ENCODE measurements around the gene TUBB1. TPM values are rescaled to one million over a fixed set of nuclear protein-coding genes. Genes with fewer than 3 reads are reported as not detected.
A peak's percentile ranks its signal among the peaks of the same experiment; 100 is the strongest.

Gene TUBB1
- total and polyA plus RNA-seq, 2 of the 13 experiments (the other 11 are each of a cell fraction or from before 2014, with no cell fraction given): 0.11 to 57.6 TPM

DNA sequence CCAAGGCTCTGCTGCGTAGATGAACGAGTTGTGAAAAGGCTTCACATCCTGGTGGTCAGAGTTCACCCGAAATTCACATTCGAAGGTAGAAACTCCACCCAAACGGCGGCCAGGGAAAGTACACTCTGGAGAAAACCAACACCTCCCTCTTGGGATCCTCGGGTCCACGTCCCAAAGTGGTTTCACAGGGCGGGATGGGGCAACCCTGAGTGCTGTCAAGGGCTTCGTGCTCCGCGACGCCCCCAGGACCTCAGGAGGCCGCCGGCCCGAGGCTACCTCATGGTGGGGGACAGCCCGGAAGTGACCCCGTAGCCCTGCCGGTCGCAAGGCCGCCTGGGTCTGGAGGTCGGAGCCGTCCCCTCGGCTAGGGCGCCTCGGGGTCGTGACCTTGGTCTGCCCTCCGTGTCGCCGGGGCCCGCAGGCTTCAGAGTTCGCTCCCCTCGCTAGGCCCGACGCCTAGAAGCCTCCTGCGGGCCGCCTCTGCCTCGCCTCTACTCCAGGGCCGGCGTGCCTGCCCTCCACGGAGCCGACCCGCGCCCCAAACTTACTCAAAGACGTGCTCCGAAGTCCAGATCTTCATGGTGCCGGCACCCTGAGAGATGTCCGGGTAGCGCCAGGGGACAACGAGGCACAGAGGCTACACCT lies 23.0 kb downstream of the TUBB1 start, which contains the start of gene PRELID3B (continued):
- TF ChIP-seq IKZF5 (CRISPR knock-in tag; IDR thresholded peaks at IDR 0.05): 0 out of 2 replicates have a peak, but pooled peaks have one; percentile 39
- TF ChIP-seq REXO4 (CRISPR knock-in tag; IDR thresholded peaks at IDR 0.05; ENCODE audit: borderline replicate concordance): no peak
- TF ChIP-seq ZNF597 (CRISPR knock-in tag; IDR thresholded peaks at IDR 0.05): no peak
- TF ChIP-seq KLF12 (CRISPR knock-in tag; IDR thresholded peaks at IDR 0.05; ENCODE audit: borderline replicate concordance): no peak
- TF ChIP-seq KDM5B (CRISPR knock-in tag; IDR thresholded peaks at IDR 0.05; ENCODE audit: borderline replicate concordance): peak; percentile 91; the same call in 1 of the 2 replicates
- peak; percentile 31; the same call in 1 of the 2 replicates for TF ChIP-seq CBX5 (CRISPR knock-in tag; IDR thresholded peaks at IDR 0.05; ENCODE audit: borderline replicate concordance)
- TF ChIP-seq ZNF839 (CRISPR knock-in tag; IDR thresholded peaks at IDR 0.05; ENCODE audit: borderline replicate concordance): no peak
- no peak for TF ChIP-seq ZNF484 (CRISPR knock-in tag; IDR thresholded peaks at IDR 0.05; ENCODE audit: borderline replicate concordance, low read depth)
- TF ChIP-seq ZNF274 (CRISPR knock-in tag; IDR thresholded peaks at IDR 0.05): peak; percentile 76; the same call in 1 of the 2 replicates
- TF ChIP-seq HNRNPL (IDR thresholded peaks at IDR 0.05; ENCODE audit: low read depth, low read length): no peak
- peak; percentile 88 for TF ChIP-seq ZNF709 (CRISPR knock-in tag; IDR thresholded peaks at IDR 0.05)
- TF ChIP-seq, protein P1, sequence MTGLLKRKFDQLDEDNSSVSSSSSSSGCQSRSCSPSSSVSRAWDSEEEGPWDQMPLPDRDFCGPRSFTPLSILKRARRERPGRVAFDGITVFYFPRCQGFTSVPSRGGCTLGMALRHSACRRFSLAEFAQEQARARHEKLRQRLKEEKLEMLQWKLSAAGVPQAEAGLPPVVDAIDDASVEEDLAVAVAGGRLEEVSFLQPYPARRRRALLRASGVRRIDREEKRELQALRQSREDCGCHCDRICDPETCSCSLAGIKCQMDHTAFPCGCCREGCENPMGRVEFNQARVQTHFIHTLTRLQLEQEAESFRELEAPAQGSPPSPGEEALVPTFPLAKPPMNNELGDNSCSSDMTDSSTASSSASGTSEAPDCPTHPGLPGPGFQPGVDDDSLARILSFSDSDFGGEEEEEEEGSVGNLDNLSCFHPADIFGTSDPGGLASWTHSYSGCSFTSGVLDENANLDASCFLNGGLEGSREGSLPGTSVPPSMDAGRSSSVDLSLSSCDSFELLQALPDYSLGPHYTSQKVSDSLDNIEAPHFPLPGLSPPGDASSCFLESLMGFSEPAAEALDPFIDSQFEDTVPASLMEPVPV (CRISPR knock-in tag; IDR thresholded peaks at IDR 0.05): no peak
- TF ChIP-seq ZNF234 (CRISPR knock-in tag; conservative IDR thresholded peaks at IDR 0.05): no peak
- peak; percentile 12; the same call in 1 of the 2 replicates for TF ChIP-seq GMEB1 (CRISPR knock-in tag; IDR thresholded peaks at IDR 0.05; ENCODE audit: borderline replicate concordance)
- TF ChIP-seq HOXA5 (CRISPR knock-in tag; IDR thresholded peaks at IDR 0.05): no peak
- TF ChIP-seq SOX13 (IDR thresholded peaks at IDR 0.05): no peak
- TF ChIP-seq SOX13 (CRISPR knock-in tag; conservative IDR thresholded peaks at IDR 0.05 in 1 of 2, IDR thresholded peaks at IDR 0.05 in 1 of 2): no peak
- TF ChIP-seq PTBP1 (IDR thresholded peaks at IDR 0.05; ENCODE audit: low read depth, low read length, poor library complexity, severe bottlenecking): no peak
